HepG2 (cell line): ENCODE data around the gene MACROD2. TPM values are rescaled to one million over a fixed set of nuclear protein-coding genes. Genes with fewer than 3 reads are reported as not detected.

Experiments used
- ATF3 ChIP-seq: sonication (generic); formaldehyde crosslinking; IDR thresholded peaks from 2 replicates; pipeline ENCODE4 v1.4.0; 2020; ENCODE audit warnings: missing genetic modification reagents
- BRD4 ChIP-seq: sonication (generic); formaldehyde crosslinking; IDR thresholded peaks from 2 replicates; pipeline ENCODE4 v1.4.0; 2020; ENCODE audit warnings: missing genetic modification reagents
- HDAC1 ChIP-seq: sonication (generic); formaldehyde crosslinking; IDR thresholded peaks from 2 replicates; pipeline ENCODE4 v1.5.1; 2020; ENCODE audit warnings: mild to moderate bottlenecking, missing genetic modification reagents
- JDP2 ChIP-seq: sonication (generic); formaldehyde crosslinking; IDR thresholded peaks from 2 replicates; pipeline ENCODE4 v1.8.1; 2022; ENCODE audit warnings: missing genetic modification reagents, borderline replicate concordance
- KLF6 ChIP-seq: IDR thresholded peaks from 2 replicates; pipeline ENCODE4 v1.8.0; 2016; ENCODE audit warnings: missing biosample characterization, missing genetic modification reagents
- MAFF ChIP-seq: IDR thresholded peaks from 2 replicates; pipeline ENCODE4 v1.6.1; 2011; ENCODE audit warnings: low read depth, low read length, improper control_type of control experiment
- NONO ChIP-seq, 2 experiments: fragments of 450-650 bp in 1 of 2; sonication (generic) in 1 of 2; formaldehyde crosslinking in 1 of 2; IDR thresholded peaks in 1 of 2; conservative IDR thresholded peaks in 1 of 2; 2 replicates each; pipeline versions ENCODE4 v1.6.1 to v1.8.0; 2017 to 2022; ENCODE audit warnings: mild to moderate bottlenecking in 1 of 2, missing genetic modification reagents in 1 of 2, moderate library complexity in 1 of 2
- PCBP2 ChIP-seq: fragments of 200-400 bp; formaldehyde crosslinking; optimal IDR thresholded peaks from 2 replicates; pipeline ENCODE3; 2018; ENCODE audit warnings: low read length, low read depth; ENCODE audit not compliant: poor library complexity, severe bottlenecking
- RARG ChIP-seq: sonication (generic); formaldehyde crosslinking; IDR thresholded peaks from 2 replicates; pipeline ENCODE4 v1.4.0; 2020; ENCODE audit warnings: low read depth, mild to moderate bottlenecking, missing genetic modification reagents
- SOX13 ChIP-seq, 3 experiments: fragments of 450-650 bp in 1 of 3; sonication (generic) in 1 of 3; formaldehyde crosslinking in 1 of 3; IDR thresholded peaks in 2 of 3; conservative IDR thresholded peaks in 1 of 3; 2 replicates each; pipeline versions ENCODE4 v1.5.0 to v1.6.1; 2016 to 2020; ENCODE audit warnings: antibody characterized with exemption in 1 of 3, mild to moderate bottlenecking in 1 of 3, missing compliant biosample characterization in 1 of 3, missing genetic modification reagents in 1 of 3, moderate library complexity in 1 of 3
- XRCC5 ChIP-seq: fragments of 200-400 bp; formaldehyde crosslinking; optimal IDR thresholded peaks from 2 replicates; pipeline ENCODE3; 2017; ENCODE audit warnings: mild to moderate bottlenecking, low read length
- ZBTB38 ChIP-seq: sonication (generic); formaldehyde crosslinking; IDR thresholded peaks from 2 replicates; pipeline ENCODE4 v1.5.1; 2020; ENCODE audit warnings: mild to moderate bottlenecking, missing genetic modification reagents
- ZBTB49 ChIP-seq: sonication (generic); formaldehyde crosslinking; IDR thresholded peaks from 2 replicates; pipeline ENCODE4 v1.4.0; 2020; ENCODE audit warnings: missing genetic modification reagents, borderline replicate concordance
- ZBTB7A ChIP-seq: sonication (generic); formaldehyde crosslinking; IDR thresholded peaks from 2 replicates; pipeline ENCODE4 v1.8.0; 2022; ENCODE audit warnings: mild to moderate bottlenecking, missing genetic modification reagents
- ZFP1 ChIP-seq: IDR thresholded peaks from 2 replicates; pipeline ENCODE4 v1.6.1; 2016
- ZNF430 ChIP-seq: sonication (generic); formaldehyde crosslinking; IDR thresholded peaks from 2 replicates; pipeline ENCODE4 v1.9.0; 2021; ENCODE audit warnings: mild to moderate bottlenecking, missing genetic modification reagents
- ZNF441 ChIP-seq: sonication (generic); formaldehyde crosslinking; IDR thresholded peaks from 2 replicates; pipeline ENCODE4 v1.7.0; 2021; ENCODE audit warnings: missing genetic modification reagents, borderline replicate concordance
- ZNF775 ChIP-seq: sonication (generic); formaldehyde crosslinking; IDR thresholded peaks from 2 replicates; pipeline ENCODE4 v1.4.0; 2020; ENCODE audit warnings: missing genetic modification reagents, mild to moderate bottlenecking, moderate library complexity, borderline replicate concordance
- ZNF780A ChIP-seq: sonication (generic); formaldehyde crosslinking; IDR thresholded peaks from 2 replicates; pipeline ENCODE4 v1.8.0; 2022; ENCODE audit warnings: mild to moderate bottlenecking, missing genetic modification reagents, moderate library complexity
- ZSCAN25 ChIP-seq: sonication (generic); formaldehyde crosslinking; IDR thresholded peaks from 2 replicates; pipeline ENCODE4 v1.8.0; 2022; ENCODE audit warnings: mild to moderate bottlenecking, missing genetic modification reagents
- polyA plus RNA-seq, 8 experiments: library from polyadenylated mRNA; depleted of rRNA in 3 of 8; stranded (reverse) in 7 of 8; unstranded in 1 of 8; fragments of >200 nt; fragmentation: Illumina TruSeq in 4 of 8; extraction: Trizol in 4 of 8; gene quantifications; 2 replicates each; pipeline versions ENCODE4 v1.2.1 to v1.2.3, GENCODE V29; 2011 to 2016; ENCODE audit warnings: low read depth in 4 of 8, missing spikeins in 1 of 8, mixed read lengths in 1 of 8; ENCODE audit not compliant: insufficient read depth in 1 of 8
- total RNA-seq, 5 experiments: library from RNA; depleted of rRNA; stranded (reverse); fragments of >200 nt; fragmentation: Illumina TruSeq; extraction: Trizol; gene quantifications; 2 replicates each; pipeline ENCODE4 v1.2.3, GENCODE V29; 2016; ENCODE audit warnings: low read depth in 1 of 5
- TF ChIP-seq, protein P1 (sequence below): sonication (generic); formaldehyde crosslinking; IDR thresholded peaks from 2 replicates; pipeline ENCODE4 v1.8.1; 2023; ENCODE audit warnings: mild to moderate bottlenecking, missing genetic modification reagents
- TF ChIP-seq, protein P2 (sequence below): sonication (generic); formaldehyde crosslinking; conservative IDR thresholded peaks from 2 replicates; pipeline ENCODE4 v1.8.0; 2022; ENCODE audit warnings: low read depth, missing genetic modification reagents
- TF ChIP-seq, protein P3 (sequence below): sonication (generic); formaldehyde crosslinking; IDR thresholded peaks from 2 replicates; pipeline ENCODE4 v1.4.0; 2020; ENCODE audit warnings: missing genetic modification reagents, borderline replicate concordance

Gene MACROD2
- total and polyA plus RNA-seq, 2 of the 13 experiments (the other 11 are each of a cell fraction or from before 2014, with no cell fraction given): 0.13 to 0.51 TPM

- TF ChIP-seq, protein P1, sequence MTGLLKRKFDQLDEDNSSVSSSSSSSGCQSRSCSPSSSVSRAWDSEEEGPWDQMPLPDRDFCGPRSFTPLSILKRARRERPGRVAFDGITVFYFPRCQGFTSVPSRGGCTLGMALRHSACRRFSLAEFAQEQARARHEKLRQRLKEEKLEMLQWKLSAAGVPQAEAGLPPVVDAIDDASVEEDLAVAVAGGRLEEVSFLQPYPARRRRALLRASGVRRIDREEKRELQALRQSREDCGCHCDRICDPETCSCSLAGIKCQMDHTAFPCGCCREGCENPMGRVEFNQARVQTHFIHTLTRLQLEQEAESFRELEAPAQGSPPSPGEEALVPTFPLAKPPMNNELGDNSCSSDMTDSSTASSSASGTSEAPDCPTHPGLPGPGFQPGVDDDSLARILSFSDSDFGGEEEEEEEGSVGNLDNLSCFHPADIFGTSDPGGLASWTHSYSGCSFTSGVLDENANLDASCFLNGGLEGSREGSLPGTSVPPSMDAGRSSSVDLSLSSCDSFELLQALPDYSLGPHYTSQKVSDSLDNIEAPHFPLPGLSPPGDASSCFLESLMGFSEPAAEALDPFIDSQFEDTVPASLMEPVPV: no peak
- TF ChIP-seq SOX13 (IDR thresholded peaks at IDR 0.05): no peak
- no peak for TF ChIP-seq SOX13 (CRISPR knock-in tag; conservative IDR thresholded peaks at IDR 0.05 in 1 of 2, IDR thresholded peaks at IDR 0.05 in 1 of 2)
- no peak; the same call in 1 of the 2 replicates for TF ChIP-seq HDAC1
- no peak for TF ChIP-seq ZBTB7A
- no peak for TF ChIP-seq ZNF430 (CRISPR knock-in tag)
- TF ChIP-seq NONO (IDR thresholded peaks at IDR 0.05): no peak
- TF ChIP-seq NONO (CRISPR knock-in tag; conservative IDR thresholded peaks at IDR 0.05): no peak
- no peak for TF ChIP-seq KLF6
- peak; percentile 50; the same call in 1 of the 2 replicates for TF ChIP-seq BRD4 (CRISPR knock-in tag)
- TF ChIP-seq ZNF775 (CRISPR knock-in tag): no peak
- TF ChIP-seq, protein P2, sequence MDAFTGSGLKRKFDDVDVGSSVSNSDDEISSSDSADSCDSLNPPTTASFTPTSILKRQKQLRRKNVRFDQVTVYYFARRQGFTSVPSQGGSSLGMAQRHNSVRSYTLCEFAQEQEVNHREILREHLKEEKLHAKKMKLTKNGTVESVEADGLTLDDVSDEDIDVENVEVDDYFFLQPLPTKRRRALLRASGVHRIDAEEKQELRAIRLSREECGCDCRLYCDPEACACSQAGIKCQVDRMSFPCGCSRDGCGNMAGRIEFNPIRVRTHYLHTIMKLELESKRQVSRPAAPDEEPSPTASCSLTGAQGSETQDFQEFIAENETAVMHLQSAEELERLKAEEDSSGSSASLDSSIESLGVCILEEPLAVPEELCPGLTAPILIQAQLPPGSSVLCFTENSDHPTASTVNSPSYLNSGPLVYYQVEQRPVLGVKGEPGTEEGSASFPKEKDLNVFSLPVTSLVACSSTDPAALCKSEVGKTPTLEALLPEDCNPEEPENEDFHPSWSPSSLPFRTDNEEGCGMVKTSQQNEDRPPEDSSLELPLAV (CRISPR knock-in tag): no peak
- 0 out of 2 replicates have a peak, but pooled peaks have one; percentile 17 for TF ChIP-seq ZFP1 (CRISPR knock-in tag)
- no peak for TF ChIP-seq ATF3 (CRISPR knock-in tag)
- TF ChIP-seq MAFF: no peak
- 0 out of 2 replicates have a peak, but pooled peaks have one; percentile 35 for TF ChIP-seq ZNF441
- TF ChIP-seq PCBP2: no peak
- no peak for TF ChIP-seq RARG
- TF ChIP-seq ZNF780A (CRISPR knock-in tag): 0 out of 2 replicates have a peak, but pooled peaks have one; percentile 63
- TF ChIP-seq ZBTB49 (CRISPR knock-in tag): no peak
- TF ChIP-seq XRCC5: no peak
- TF ChIP-seq JDP2: no peak
- TF ChIP-seq ZBTB38 (CRISPR knock-in tag): peak; percentile 86
- TF ChIP-seq ZSCAN25: no peak
- TF ChIP-seq, protein P3, sequence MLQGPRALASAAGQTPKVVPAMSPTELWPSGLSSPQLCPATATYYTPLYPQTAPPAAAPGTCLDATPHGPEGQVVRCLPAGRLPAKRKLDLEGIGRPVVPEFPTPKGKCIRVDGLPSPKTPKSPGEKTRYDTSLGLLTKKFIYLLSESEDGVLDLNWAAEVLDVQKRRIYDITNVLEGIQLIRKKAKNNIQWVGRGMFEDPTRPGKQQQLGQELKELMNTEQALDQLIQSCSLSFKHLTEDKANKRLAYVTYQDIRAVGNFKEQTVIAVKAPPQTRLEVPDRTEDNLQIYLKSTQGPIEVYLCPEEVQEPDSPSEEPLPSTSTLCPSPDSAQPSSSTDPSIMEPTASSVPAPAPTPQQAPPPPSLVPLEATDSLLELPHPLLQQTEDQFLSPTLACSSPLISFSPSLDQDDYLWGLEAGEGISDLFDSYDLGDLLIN: 0 out of 2 replicates have a peak, but pooled peaks have one; percentile 45
Observed at GRCh38 chr20:14986656-14987055, 991.3 kb downstream of the MACROD2 start (continued).
